DMS53 (cell line): ENCODE results near the gene GLCCI1.

Source experiments
- DNase-seq: peaks from one replicate; lab custom pipeline; 2025; lab: John Stamatoyannopoulos, UW

Gene GLCCI1

GRCh38 chr7:7962851-7963250 lies 5.7 kb upstream of the GLCCI1 start:
- DNase-seq, result no peak

- no peak for DNase-seq
Observed at GRCh38 chr7:7964250-7964649, 4.3 kb upstream of the GLCCI1 start.

DNA sequence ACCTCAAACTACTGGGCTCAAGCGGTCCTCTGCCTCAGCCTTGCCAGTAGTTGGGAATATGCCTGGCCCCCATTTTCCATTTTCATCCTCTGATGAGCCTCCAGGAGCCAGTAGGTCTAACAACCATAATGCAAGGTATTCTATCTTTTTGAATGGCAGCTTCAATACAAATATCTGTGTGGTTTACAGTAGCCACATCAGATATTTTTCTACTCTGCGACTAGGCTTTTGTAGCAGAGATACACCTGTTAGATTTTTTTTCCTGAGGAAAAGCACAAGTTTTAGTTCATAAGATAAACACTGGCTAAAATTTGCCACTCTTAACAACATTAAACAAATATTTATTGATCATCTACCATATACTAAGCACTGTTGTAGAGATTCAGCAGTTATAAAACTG lies 3.9 kb upstream of the GLCCI1 start:
- DNase-seq, result no peak

GRCh38 chr7:7965301-7965700 lies 3.3 kb upstream of the GLCCI1 start:
- DNase-seq, result no peak

DNA sequence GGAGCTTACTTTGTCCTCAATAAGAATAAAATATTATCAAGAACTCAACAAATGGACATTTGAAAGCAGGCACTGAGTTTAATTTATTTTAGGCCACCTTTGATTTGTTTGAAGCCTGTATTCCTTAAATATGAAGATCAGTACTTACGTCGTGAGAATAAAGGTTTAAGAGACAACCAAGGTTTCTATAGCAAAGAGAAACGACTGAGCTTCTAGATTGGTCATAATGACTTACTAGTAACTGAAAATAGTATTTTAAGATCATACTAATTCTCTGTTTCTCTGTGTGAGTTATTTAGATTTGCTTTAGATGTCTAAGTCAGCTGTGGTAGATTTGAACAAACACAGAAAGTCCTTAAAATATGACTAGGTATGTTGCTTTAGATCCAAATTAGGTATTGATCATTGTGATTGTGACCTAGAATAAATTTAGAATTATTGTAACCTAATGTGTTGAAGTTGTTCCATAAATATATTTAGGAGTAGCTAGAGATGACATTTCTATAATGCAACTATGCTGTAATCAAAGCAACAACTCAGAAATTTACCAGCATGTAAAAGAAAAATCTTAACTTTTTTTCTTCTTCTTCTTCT lies 2.4 kb upstream of the GLCCI1 start:
- DNase-seq, result no peak

DNA sequence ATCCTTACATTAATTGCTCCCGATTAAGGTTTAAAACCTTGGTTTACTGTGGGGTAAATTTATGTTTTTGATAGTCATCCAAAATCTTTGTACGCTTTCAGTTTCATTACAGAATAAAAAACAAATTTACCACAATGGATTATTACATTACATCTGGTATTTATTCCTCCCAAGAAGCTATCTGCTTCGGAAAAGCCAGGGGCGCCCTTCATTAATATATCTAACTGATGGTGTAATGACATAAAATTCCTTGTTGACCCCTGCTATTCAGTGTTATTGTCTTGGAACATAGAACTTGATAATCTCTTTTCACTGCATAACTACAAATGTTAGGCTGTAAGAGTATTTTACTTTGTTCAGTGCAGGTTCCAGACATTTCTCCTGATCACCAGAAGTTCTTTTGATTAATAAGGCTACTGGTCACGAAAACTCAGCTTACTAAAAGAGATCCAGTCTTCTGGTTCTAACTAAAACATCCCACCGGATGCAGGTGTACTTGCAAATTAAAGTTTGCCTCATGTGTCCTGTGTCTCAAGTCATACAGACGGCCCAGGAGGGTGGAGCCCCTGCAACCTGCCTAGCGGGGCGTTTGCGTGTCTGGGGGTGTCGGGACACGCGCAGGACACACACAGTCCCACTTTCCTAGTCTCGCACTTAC lies 581 bp upstream of the GLCCI1 start:
- DNase-seq, result peak; percentile 56

- DNase-seq, result peak; percentile 83
Observed at GRCh38 chr7:7969306-7970236, 975 bp downstream of the GLCCI1 start.

DNA sequence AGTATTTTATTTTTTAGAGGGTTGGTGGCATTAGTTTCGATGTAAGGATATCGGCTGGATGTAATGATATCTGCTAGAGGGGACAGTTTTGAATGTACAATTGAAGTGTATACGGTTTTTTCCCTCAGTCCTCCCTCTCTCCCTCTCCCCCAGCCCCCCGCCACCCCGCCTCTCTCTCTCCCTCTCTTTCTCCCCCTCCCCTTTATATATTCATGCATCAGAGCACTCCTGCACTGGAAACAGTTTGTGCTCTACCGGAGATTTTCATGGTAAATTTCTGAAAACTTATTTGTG lies 1.6 kb downstream of the GLCCI1 start:
- no peak for DNase-seq

GRCh38 chr7:7970531-7971307 lies 2.1 kb downstream of the GLCCI1 start:
- peak; percentile 67 for DNase-seq

- peak; percentile 25 for DNase-seq
Observed at GRCh38 chr7:7971308-7972040, 2.9 kb downstream of the GLCCI1 start.

DNA sequence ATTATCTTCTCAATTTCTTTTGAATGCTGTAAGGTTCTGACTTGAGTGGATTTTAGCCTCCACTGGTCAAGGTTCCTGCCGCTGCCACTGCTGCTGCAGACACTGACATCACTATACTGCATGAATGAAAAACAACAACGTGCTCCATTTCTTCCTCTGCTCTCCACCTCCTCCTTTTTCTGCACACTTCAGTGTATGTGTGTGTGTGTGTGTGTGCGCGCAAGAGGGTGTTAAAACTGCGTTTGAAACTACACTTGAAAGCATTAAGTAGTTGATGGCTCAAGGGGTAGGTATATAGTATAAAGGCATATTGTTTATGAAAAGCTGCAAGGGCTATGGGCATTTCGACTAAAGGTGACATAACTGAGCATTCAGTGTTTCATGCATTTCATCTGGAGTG lies 3.5 kb downstream of the GLCCI1 start:
- peak; percentile 51 for DNase-seq

DNA sequence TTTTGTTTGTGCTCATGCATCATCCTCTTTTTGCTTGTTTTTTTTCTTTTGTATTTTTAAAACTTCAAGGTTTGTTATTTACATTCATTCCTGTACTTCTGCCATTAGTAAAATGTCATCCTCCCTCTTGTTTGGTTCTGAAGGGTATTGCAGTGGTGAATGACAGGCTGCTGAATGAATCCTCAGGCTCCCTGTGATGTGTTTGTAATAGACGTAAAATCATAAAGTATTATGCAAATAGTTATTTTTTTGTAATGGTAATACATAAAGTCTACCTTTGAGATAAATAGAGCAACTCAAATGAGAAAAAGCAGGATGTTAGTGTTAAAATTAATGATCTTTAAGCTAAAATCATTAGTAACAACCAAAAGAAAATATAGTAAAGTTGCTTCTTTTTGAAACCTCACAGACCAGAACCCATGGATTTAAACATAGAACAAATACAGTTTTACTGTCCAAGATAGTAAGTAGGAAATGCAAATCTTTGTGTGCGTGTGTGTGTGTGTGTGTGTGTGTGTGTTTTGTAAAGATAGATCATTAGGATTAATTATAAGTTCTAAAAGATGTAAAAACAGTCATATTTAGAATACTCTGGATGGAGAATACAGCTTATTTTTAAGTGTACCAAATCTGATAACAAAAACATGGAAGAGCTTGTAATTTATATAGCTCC lies 4.5 kb downstream of the GLCCI1 start:
- peak; percentile 17 for DNase-seq

DNA sequence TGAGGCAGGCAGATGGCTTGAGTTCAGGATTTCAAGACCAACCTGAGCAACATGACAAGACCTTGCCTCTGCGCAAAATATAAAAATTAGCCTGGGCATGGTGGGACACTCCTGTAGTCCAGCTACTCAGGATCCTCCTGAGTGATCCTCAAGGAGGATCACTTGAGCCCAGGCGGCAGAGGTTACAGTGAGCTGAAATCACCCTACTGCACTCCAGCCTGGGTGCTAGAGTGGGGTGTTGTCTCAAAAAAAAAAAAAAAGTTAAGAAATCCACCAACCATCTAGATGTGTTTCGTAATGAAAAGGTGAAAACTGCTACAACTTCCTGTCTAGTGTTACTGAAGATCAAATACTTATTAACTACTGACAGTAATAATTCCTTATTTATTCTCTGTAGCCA lies 8.1 kb downstream of the GLCCI1 start:
- DNase-seq, result no peak

DNA sequence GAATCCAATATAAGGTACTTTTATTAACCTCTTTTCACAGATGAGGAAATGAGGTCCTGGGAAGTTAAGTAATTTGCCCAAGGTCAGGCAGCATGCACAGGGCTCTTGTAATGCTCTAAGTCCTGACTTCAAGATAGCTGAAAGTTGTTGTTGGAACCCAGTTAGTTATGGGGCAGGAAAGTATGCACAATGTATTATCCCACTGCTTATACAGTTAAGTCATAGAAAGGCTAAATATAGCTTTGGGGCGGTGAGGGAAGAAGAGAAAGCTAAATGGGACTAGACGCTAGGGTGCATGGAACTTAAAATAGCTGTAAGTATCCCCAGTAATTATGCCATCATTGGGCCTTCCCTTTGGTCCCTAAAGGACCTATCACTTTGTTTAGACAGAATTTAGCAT lies 9.2 kb downstream of the GLCCI1 start:
- no peak for DNase-seq

GRCh38 chr7:7978860-7979259 lies 10.3 kb downstream of the GLCCI1 start:
- DNase-seq, result no peak

- no peak for DNase-seq
Observed at GRCh38 chr7:7979558-7979957, 11.0 kb downstream of the GLCCI1 start.

DNA sequence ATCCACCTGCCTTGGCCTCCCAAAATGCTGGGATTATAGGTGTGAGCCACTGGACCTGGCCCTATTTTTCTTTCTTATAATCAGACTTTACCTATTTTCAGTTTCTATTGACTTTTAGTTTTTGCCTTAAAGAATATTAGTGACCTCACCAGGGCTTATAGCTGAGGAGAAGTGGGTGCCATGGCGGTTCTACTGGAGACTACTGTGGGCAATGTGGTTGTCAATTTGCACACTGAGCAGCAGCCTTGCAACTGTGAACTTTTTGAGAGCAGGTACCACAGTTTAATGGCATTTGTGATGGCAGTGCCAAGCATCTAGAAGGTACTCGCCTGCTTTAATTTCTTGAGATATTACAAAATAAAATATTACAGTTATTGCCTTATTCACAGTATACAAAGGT lies 11.5 kb downstream of the GLCCI1 start:
- no peak for DNase-seq

- no peak for DNase-seq
Observed at GRCh38 chr7:7982904-7983303, 14.3 kb downstream of the GLCCI1 start.

GRCh38 chr7:7984424-7984823 lies 15.8 kb downstream of the GLCCI1 start:
- no peak for DNase-seq

- no peak for DNase-seq
Observed at GRCh38 chr7:7988706-7989105, 20.1 kb downstream of the GLCCI1 start.

- DNase-seq, result no peak
Observed at GRCh38 chr7:7989133-7989532, 20.5 kb downstream of the GLCCI1 start.
